ENCODE measurements around the gene RHOT2.

The RHOT2 gene

GRCh38 chr16:674968-675883 is 7.3 kb downstream of the RHOT2 start, which contains the start of gene RHBDL1:
Gene RHBDL1 (plus strand): TSS chr16:675671. CDS start chr16:675791, 120 bp downstream.
- TF ChIP-seq GATA3 (IDR thresholded peaks at IDR 0.05; ENCODE audit: low read depth, low read length), result no peak
- no peak for TF ChIP-seq GATA2 (IDR thresholded peaks at IDR 0.05; ENCODE audit: low read depth, low read length)

GRCh38 chr16:675884-676564 is 8.1 kb downstream of the RHOT2 start:
- no peak for TF ChIP-seq GATA3 (IDR thresholded peaks at IDR 0.05; ENCODE audit: low read depth, low read length)
- no peak for TF ChIP-seq GATA2 (IDR thresholded peaks at IDR 0.05; ENCODE audit: low read depth, low read length)

GRCh38 chr16:676565-676902 is 8.6 kb downstream of the RHOT2 start:
- TF ChIP-seq GATA3 (IDR thresholded peaks at IDR 0.05; ENCODE audit: low read depth, low read length), result no peak
- no peak for TF ChIP-seq GATA2 (IDR thresholded peaks at IDR 0.05; ENCODE audit: low read depth, low read length)

- TF ChIP-seq GATA2 (IDR thresholded peaks at IDR 0.05; ENCODE audit: low read depth, low read length) (no peak), GATA3 (IDR thresholded peaks at IDR 0.05; ENCODE audit: low read depth, low read length) (no peak)
Measured at GRCh38 chr16:676913-677312, 9.0 kb downstream of the RHOT2 start.

GRCh38 chr16:677316-678190 is 9.6 kb downstream of the RHOT2 start:
- no peak for TF ChIP-seq GATA2 (IDR thresholded peaks at IDR 0.05; ENCODE audit: low read depth, low read length)
- TF ChIP-seq GATA3 (IDR thresholded peaks at IDR 0.05; ENCODE audit: low read depth, low read length), result no peak

- no peak for TF ChIP-seq GATA2 (IDR thresholded peaks at IDR 0.05; ENCODE audit: low read depth, low read length)
- TF ChIP-seq GATA3 (IDR thresholded peaks at IDR 0.05; ENCODE audit: low read depth, low read length), result no peak
Measured at GRCh38 chr16:678209-678857, 10.4 kb downstream of the RHOT2 start.

GRCh38 chr16:678858-679813 is 11.2 kb downstream of the RHOT2 start:
- no peak for TF ChIP-seq GATA2 (IDR thresholded peaks at IDR 0.05; ENCODE audit: low read depth, low read length)
- TF ChIP-seq GATA3 (IDR thresholded peaks at IDR 0.05; ENCODE audit: low read depth, low read length), result no peak

GRCh38 chr16:679814-680624 is 12.1 kb downstream of the RHOT2 start, which contains the start of gene STUB1:
Gene STUB1 (plus strand): TSS chr16:680410. CDS start chr16:680526, 116 bp downstream.
- TF ChIP-seq GATA2 (IDR thresholded peaks at IDR 0.05; ENCODE audit: low read depth, low read length) (no peak), GATA3 (IDR thresholded peaks at IDR 0.05; ENCODE audit: low read depth, low read length) (no peak)

GRCh38 chr16:680625-680945 is 12.7 kb downstream of the RHOT2 start:
- TF ChIP-seq GATA2 (IDR thresholded peaks at IDR 0.05; ENCODE audit: low read depth, low read length), result no peak
- TF ChIP-seq GATA3 (IDR thresholded peaks at IDR 0.05; ENCODE audit: low read depth, low read length), result no peak

GRCh38 chr16:680967-681745 is 13.2 kb downstream of the RHOT2 start:
- TF ChIP-seq GATA3 (IDR thresholded peaks at IDR 0.05; ENCODE audit: low read depth, low read length) (no peak), GATA2 (IDR thresholded peaks at IDR 0.05; ENCODE audit: low read depth, low read length) (no peak)
